TTC549 (cell line): ENCODE results near the gene NMBR.
"Not testable (repeated sequence)": the region's sequence is repeated elsewhere in the genome, so short reads cannot be mapped to it uniquely, and the experiment has no call there.

Experiments
- FAIRE-seq: peaks from 2 replicates; lab custom pipeline; 2012; peaks lifted over from hg19 to GRCh38; lab: Jason Lieb, UNC

NMBR gene

GRCh38 chr6:142154336-142154735 is 7.4 kb upstream of the NMBR start:
- FAIRE-seq: no peak

GRCh38 chr6:142153196-142153595 is 6.3 kb upstream of the NMBR start:
- no peak for FAIRE-seq

GRCh38 chr6:142152746-142153145 is 5.8 kb upstream of the NMBR start:
- no peak for FAIRE-seq

GRCh38 chr6:142141531-142141930 is 5.4 kb downstream of the NMBR start:
- FAIRE-seq: not testable (repeated sequence)

GRCh38 chr6:142138876-142139275 is 8.0 kb downstream of the NMBR start:
- FAIRE-seq: no peak

GRCh38 chr6:142132625-142133024 is 14.3 kb downstream of the NMBR start, which contains the start of gene GJE1:
Gene GJE1, plus strand, starts transcription at chr6:142132925. Its CDS starts 234 bp downstream, at chr6:142133159.
- no peak for FAIRE-seq

GRCh38 chr6:142130814-142131213 is 16.1 kb downstream of the NMBR start:
- FAIRE-seq: no peak

GRCh38 chr6:142121342-142121741 is 25.6 kb downstream of the NMBR start:
- no peak for FAIRE-seq

GRCh38 chr6:142118925-142119324 is 28.0 kb downstream of the NMBR start:
- no peak for FAIRE-seq

GRCh38 chr6:142118328-142118727 is 28.6 kb downstream of the NMBR start:
- FAIRE-seq: no peak

GRCh38 chr6:142117366-142117765 is 29.6 kb downstream of the NMBR start:
- no peak for FAIRE-seq

GRCh38 chr6:142112451-142113061 is 34.4 kb downstream of the NMBR start:
- FAIRE-seq: peak; percentile 94

- FAIRE-seq: not testable (repeated sequence)
Measured at GRCh38 chr6:142110820-142111219, 36.1 kb downstream of the NMBR start.

- FAIRE-seq: not testable (repeated sequence)
Measured at GRCh38 chr6:142104820-142105219, 42.1 kb downstream of the NMBR start.

- FAIRE-seq: no peak
Measured at GRCh38 chr6:142088858-142089216, 58.1 kb downstream of the NMBR start.

- FAIRE-seq: no peak
Measured at GRCh38 chr6:142087950-142088857, 58.7 kb downstream of the NMBR start.

- FAIRE-seq: no peak
Measured at GRCh38 chr6:142079130-142079529, 67.8 kb downstream of the NMBR start.

- FAIRE-seq: no peak
Measured at GRCh38 chr6:142075516-142076101, 71.3 kb downstream of the NMBR start.

GRCh38 chr6:142074516-142074915 is 72.4 kb downstream of the NMBR start:
- no peak for FAIRE-seq

GRCh38 chr6:142071981-142072380 is 74.9 kb downstream of the NMBR start:
- FAIRE-seq: no peak

- no peak for FAIRE-seq
Measured at GRCh38 chr6:142068416-142068815, 78.5 kb downstream of the NMBR start.

- FAIRE-seq: not testable (repeated sequence)
Measured at GRCh38 chr6:142062861-142063260, 84.1 kb downstream of the NMBR start.
